ENCODE measurements around the gene MCM8. TPM values are rescaled to one million over a fixed set of nuclear protein-coding genes. Genes with fewer than 3 reads are reported as not detected.

MCM8 gene
- total RNA-seq, 1 experiment from 2014 or later: 28.0 TPM

GRCh38 chr20:6007094-6007528 is 56.7 kb downstream of the MCM8 start (continued):
- no peak for TF ChIP-seq NFYB (CRISPR knock-in tag; conservative IDR thresholded peaks at IDR 0.05; ENCODE audit: low read depth)

- H3K27me3 Mint-ChIP-seq (ENCODE audit: low read depth): no peaks in the 10 kb centered on the region
- CTCF ChIA-PET: no interaction called here
- peak overlapping the region; percentile 95 for H3K4me3 Mint-ChIP-seq
- POLR2A ChIA-PET: no interaction called here
- ATAC-seq (no peak), DNase-seq (ENCODE audit: low spot score) (no peak)
- no peak overlapping the region for H3K27ac Mint-ChIP-seq
- H3K36me3 Mint-ChIP-seq: peaks cover 28% of the 10 kb centered on the region
- no peaks in the 10 kb centered on the region for H3K9me3 Mint-ChIP-seq
- TF ChIP-seq ZNF396 (CRISPR knock-in tag; IDR thresholded peaks at IDR 0.05; ENCODE audit: borderline replicate concordance): no peak
- TF ChIP-seq GABPB1 (CRISPR knock-in tag; IDR thresholded peaks at IDR 0.05): peak; percentile 49; the same call in 1 of the 2 replicates
- peaks cover 12% of the 10 kb centered on the region for H3K4me1 Mint-ChIP-seq
Measured at GRCh38 chr20:6007529-6008103, 57.2 kb downstream of the MCM8 start.

GRCh38 chr20:6008254-6008653 is 57.8 kb downstream of the MCM8 start:
- peaks cover 12% of the 10 kb centered on the region for H3K4me1 Mint-ChIP-seq
- DNase-seq (ENCODE audit: low spot score) (no peak), ATAC-seq (no peak)
- ChIA-PET CTCF (no interaction called here), POLR2A (no interaction called here)
- TF ChIP-seq ZBTB21 (CRISPR knock-in tag; IDR thresholded peaks at IDR 0.05; ENCODE audit: borderline replicate concordance) (no peak), IRF1 (CRISPR knock-in tag; IDR thresholded peaks at IDR 0.05) (no peak), NFE2L1 (CRISPR knock-in tag; IDR thresholded peaks at IDR 0.05) (no peak), USF2 (CRISPR knock-in tag; IDR thresholded peaks at IDR 0.05) (no peak), AFF4 (CRISPR knock-in tag; IDR thresholded peaks at IDR 0.05; ENCODE audit: borderline replicate concordance) (no peak), ARID4B (CRISPR knock-in tag; IDR thresholded peaks at IDR 0.05; ENCODE audit: borderline replicate concordance) (no peak), NR2C2 (CRISPR knock-in tag; IDR thresholded peaks at IDR 0.05) (no peak), MAX (CRISPR knock-in tag; IDR thresholded peaks at IDR 0.05) (no peak)
- no peak overlapping the region for H3K27ac Mint-ChIP-seq
- no peak overlapping the region for H3K4me3 Mint-ChIP-seq
- peaks cover 31% of the 10 kb centered on the region for H3K36me3 Mint-ChIP-seq
- H3K27me3 Mint-ChIP-seq (ENCODE audit: low read depth): no peaks in the 10 kb centered on the region
- H3K9me3 Mint-ChIP-seq: no peaks in the 10 kb centered on the region
